GM12878 (cell line): ENCODE data around the gene BDKRB2. TPM values are rescaled to one million over a fixed set of nuclear protein-coding genes. Genes with fewer than 3 reads are reported as not detected.

Experiments
- ATAC-seq: fragments of 200-7000 bp; cut with Tn5 transposase; 3 replicates; pipeline ENCODE4 v1.9.1; 2020; ENCODE audit warnings: mild to moderate bottlenecking, moderate library complexity
- BruUV-seq: library from RNA; stranded (reverse); fragments of 400-500 nt; replicated peaks from 2 replicates; lab custom pipeline; 2021; lab: Mats Ljungman, UMichigan
- CTCF ChIA-PET: fragments of 300-600 bp; sonication (Branson Sonifier 250); formaldehyde crosslinking; extraction: SDS; loops from one replicate; lab custom pipeline; 2021; ENCODE audit warnings: inconsistent platforms; lab: Yijun Ruan, JAX
- POLR2A ChIA-PET: fragments of 350-600 bp; formaldehyde crosslinking; extraction: SDS; loops from one replicate; lab custom pipeline; 2021; ENCODE audit warnings: inconsistent platforms; lab: Charles Lee
- RAD21 ChIA-PET: fragments of 300-600 bp; sonication (Branson Sonifier 250); formaldehyde crosslinking; loops from one replicate; lab custom pipeline; 2023; ENCODE audit warnings: antibody characterized with exemption; ENCODE audit not compliant: unreplicated experiment; lab: Charles Lee
- SMC1A ChIA-PET: fragments of 300-600 bp; sonication (Branson Sonifier 250); formaldehyde crosslinking; loops from one replicate; lab custom pipeline; 2023; ENCODE audit not compliant: unreplicated experiment, uncharacterized antibody; lab: Charles Lee
- DNase-seq: peaks from one replicate; pipeline ENCODE4 v3.0.0-alpha.2; 2011; ENCODE audit warnings: low read depth, low spot score
- FAIRE-seq: peaks from 3 replicates; lab custom pipeline; 2011; peaks lifted over from hg19 to GRCh38; lab: Jason Lieb, UNC
- H2AFZ ChIP-seq: 2 replicates; pipeline ENCODE4 v1.6.0; 2011; ENCODE audit warnings: low read depth, low read length, control low read depth; ENCODE audit not compliant: control insufficient read depth
- H3K27ac ChIP-seq: 2 replicates; pipeline ENCODE4 v1.5.1; 2011; ENCODE audit warnings: control low read depth; ENCODE audit not compliant: control insufficient read depth, insufficient read depth
- H3K27me3 ChIP-seq, 2 experiments: replicated peaks in 1 of 2; 2 replicates each; pipeline versions ENCODE4 v1.6.0 to v1.6.1; 2011; ENCODE audit warnings: low read length in 1 of 2; ENCODE audit not compliant: control insufficient read depth in 2 of 2, insufficient read depth in 2 of 2
- H3K36me3 ChIP-seq, 2 experiments: 2 replicates each; pipeline ENCODE4 v1.5.1; 2011; ENCODE audit warnings: low read length in 1 of 2; ENCODE audit not compliant: control insufficient read depth in 2 of 2, insufficient read depth in 2 of 2
- H3K4me1 ChIP-seq: 2 replicates; pipeline ENCODE4 v1.6.1; 2011; ENCODE audit warnings: mild to moderate bottlenecking, low read length, moderate library complexity, mixed read lengths; ENCODE audit not compliant: control insufficient read depth, insufficient read depth
- H3K4me2 ChIP-seq: 2 replicates; pipeline ENCODE4 v1.6.0; 2011; ENCODE audit warnings: control low read depth; ENCODE audit not compliant: control insufficient read depth, insufficient read depth
- H3K4me3 ChIP-seq: fragments of 200-600 bp; sonication (generic); 2 replicates; pipeline ENCODE4 v1.5.1; 2016
- H3K79me2 ChIP-seq: 2 replicates; pipeline ENCODE4 v1.6.0; 2011; ENCODE audit warnings: low read length; ENCODE audit not compliant: control insufficient read depth, insufficient read depth
- H3K9ac ChIP-seq: 2 replicates; pipeline ENCODE4 v1.8.0; 2011; ENCODE audit warnings: low read length, control low read depth, mixed read lengths; ENCODE audit not compliant: control insufficient read depth, insufficient read depth
- H3K9me3 ChIP-seq: replicated peaks from 3 replicates; pipeline ENCODE4 v1.5.1; 2011; ENCODE audit warnings: mild to moderate bottlenecking, low read length; ENCODE audit not compliant: control insufficient read depth, insufficient read depth
- H4K20me1 ChIP-seq: 2 replicates; pipeline ENCODE4 v1.6.0; 2011; ENCODE audit not compliant: control insufficient read depth, insufficient read depth
- BHLHE40 ChIP-seq, 2 experiments: fragments of 450-650 bp in 1 of 2; IDR thresholded peaks; 2 replicates each; pipeline ENCODE4 v1.6.1; 2011 to 2017; ENCODE audit warnings: low read depth in 2 of 2, borderline replicate concordance in 1 of 2, improper control_type of control experiment in 1 of 2, low read length in 1 of 2, mild to moderate bottlenecking in 1 of 2
- SIN3A ChIP-seq: IDR thresholded peaks from 2 replicates; pipeline ENCODE4 v1.6.1; 2012; ENCODE audit warnings: low read depth, low read length, improper control_type of control experiment
- TCF7 ChIP-seq: IDR thresholded peaks from 2 replicates; pipeline ENCODE4 v1.6.1; 2014; ENCODE audit warnings: antibody characterized with exemption, borderline replicate concordance
- WGBS: methylation state at CpG from one replicate; pipeline ENCODE4 v1.1.6; 2016; ENCODE audit warnings: low lambda C conversion rate; ENCODE audit not compliant: insufficient replicate concordance, insufficient coverage; ENCODE audit errors: missing lambda C conversion rate; 5-methylcytosine and 5-hydroxymethylcytosine counted together
- in situ Hi-C: fragments of 300-500 bp; cut with MboI; formaldehyde crosslinking; loops from 9 replicates; pipeline ENCODE4 v1.14.3; 2018; ENCODE audit warnings: mixed read lengths
- intact Hi-C: fragments of 100-400 bp; cut with micrococcal nuclease; formaldehyde crosslinking; loops from one replicate; pipeline ENCODE4 v1.14.2; 2022; ENCODE audit not compliant: unreplicated experiment
- polyA plus RNA-seq, 11 experiments: library from polyadenylated mRNA; depleted of rRNA in 4 of 11; unstranded in 6 of 11; stranded (reverse) in 5 of 11; fragments of >200 nt; fragmentation: Nextera tagmentation in 4 of 11; fragmentation: Illumina TruSeq in 1 of 11; extraction: Ambion mirVana in 4 of 11; extraction: Trizol in 1 of 11; gene quantifications; 1 replicate in 1 of 11; 2 replicates in 10 of 11; pipeline versions ENCODE4 v1.2.1 to v1.2.3, GENCODE V29; 2011 to 2016; ENCODE audit warnings: inconsistent platforms in 2 of 11, missing spikeins in 2 of 11, low read depth in 1 of 11
- small RNA-seq: library from RNA; depleted of rRNA; stranded (forward); fragments of <200 nt; gene quantifications from one replicate; pipeline ENCODE3, GENCODE V24; 2014
- total RNA-seq, 4 experiments: library from RNA; depleted of rRNA in 3 of 4; stranded (reverse); fragments of >200 nt in 3 of 4; fragmentation: Illumina TruSeq in 1 of 4; extraction: Trizol in 1 of 4; gene quantifications; 2 replicates each; pipeline versions ENCODE4 v1.2.1 to v1.2.3, GENCODE V29; 2013 to 2021

The BDKRB2 gene
- total and polyA plus RNA-seq, 10 of the 15 experiments (the other 5 are each of a cell fraction or from before 2014, with no cell fraction given), result 0.08 TPM; not detected in 9

- H3K4me2 ChIP-seq, result no peak overlapping the region
- ChIA-PET CTCF (interaction anchor here (1.2 to 2.7 kb wide), 2 partner anchors 11 to 13 kb away, joined by 4 to 11 read pairs; no protein-coding TSS in a partner anchor), SMC1A (no interaction called here), RAD21 (no interaction called here), POLR2A (no interaction called here)
- H3K36me3 ChIP-seq, result peaks cover 0 to 11% of the 10 kb centered on the region in 2 experiments
- no peak overlapping the region for H3K27ac ChIP-seq
- H2AFZ ChIP-seq, result no peak overlapping the region
- no peak for ATAC-seq
- H3K4me1 ChIP-seq, result no peaks in the 10 kb centered on the region
- intact Hi-C loops, result no loop called here
- TF ChIP-seq BHLHE40 (IDR thresholded peaks at IDR 0.05; ENCODE audit: borderline replicate concordance in 1 of 2, low read depth in 2 of 2, low read length in 1 of 2) (no peak), TCF7 (no peak), SIN3A (no peak)
- FAIRE-seq, result no peak
- in situ Hi-C loops, result no loop called here
- H3K4me3 ChIP-seq, result no peak overlapping the region
- no peak overlapping the region for H3K9ac ChIP-seq
- no peak for DNase-seq
- H3K27me3 ChIP-seq, result no peaks in the 10 kb centered on the region
- no peaks in the 10 kb centered on the region for H3K9me3 ChIP-seq
- H3K79me2 ChIP-seq, result no peaks in the 10 kb centered on the region
- 96% methylated on average over 1 of the region's 1 CpG for WGBS
- H4K20me1 ChIP-seq, result no peaks in the 10 kb centered on the region
- BruUV-seq, result no TSS peak
Measured at GRCh38 chr14:96287856-96288255, 83.2 kb downstream of the BDKRB2 start.

Small RNAs within 50 kb of the gene (small RNA-seq; reads per million reads assigned to genes)
- not detected for gene CKS1BP1

Other genes starting within 250 kb of the BDKRB2 start
- under 0.01 TPM in 1 of 2 replicates, not detected in the other for gene C14orf132, start 165.5 kb upstream of the BDKRB2 start, total RNA-seq (2014; rRNA removed)
- gene C14orf132, start 165.5 kb upstream of the BDKRB2 start, total RNA-seq (2014; rRNA removed; fragmentation: Illumina TruSeq; extraction: Trizol), result under 0.01 TPM in 1 of 2 replicates, not detected in the other
- 0.05 and 0.19 TPM in 2 replicates for gene C14orf132, start 165.5 kb upstream of the BDKRB2 start, total RNA-seq (2021)
- gene C14orf132, start 165.5 kb upstream of the BDKRB2 start, polyA plus RNA-seq (2011; rRNA removed), result 1.1 and 1.2 TPM in 2 replicates
- gene C14orf132, start 165.5 kb upstream of the BDKRB2 start, polyA plus RNA-seq (2014; fragmentation: Illumina TruSeq; extraction: Trizol), result 0.01 TPM in 1 of 2 replicates, not detected in the other
- gene C14orf132, start 165.5 kb upstream of the BDKRB2 start, polyA plus RNA-seq (2014; fragmentation: Nextera tagmentation; extraction: Ambion mirVana), result not detected
- 0.01 TPM in 1 of 2 replicates, not detected in the other for gene C14orf132, start 165.5 kb upstream of the BDKRB2 start, polyA plus RNA-seq (2014; rRNA removed)
- gene C14orf132, start 165.5 kb upstream of the BDKRB2 start, polyA plus RNA-seq (2016; fragmentation: Nextera tagmentation; extraction: Ambion mirVana), result under 1 TPM; 0.09 to 0.12 TPM
- gene BDKRB1, start 51.4 kb downstream of the BDKRB2 start, total RNA-seq (2014; rRNA removed), result not detected in 2 replicates
- not detected in 2 replicates for gene BDKRB1, start 51.4 kb downstream of the BDKRB2 start, total RNA-seq (2014; rRNA removed; fragmentation: Illumina TruSeq; extraction: Trizol)
- 0.21 TPM in 1 of 2 replicates, not detected in the other for gene BDKRB1, start 51.4 kb downstream of the BDKRB2 start, total RNA-seq (2021)
- gene BDKRB1, start 51.4 kb downstream of the BDKRB2 start, polyA plus RNA-seq (2011; rRNA removed), result not detected in 2 replicates
- gene BDKRB1, start 51.4 kb downstream of the BDKRB2 start, polyA plus RNA-seq (2014; fragmentation: Illumina TruSeq; extraction: Trizol), result not detected in 2 replicates
- not detected for gene BDKRB1, start 51.4 kb downstream of the BDKRB2 start, polyA plus RNA-seq (2014; fragmentation: Nextera tagmentation; extraction: Ambion mirVana)
- not detected in 2 replicates for gene BDKRB1, start 51.4 kb downstream of the BDKRB2 start, polyA plus RNA-seq (2014; rRNA removed)
- not detected for gene BDKRB1, start 51.4 kb downstream of the BDKRB2 start, polyA plus RNA-seq (2016; fragmentation: Nextera tagmentation; extraction: Ambion mirVana)
- 13.9 and 14.3 TPM in 2 replicates for gene ATG2B, start 158.5 kb downstream of the BDKRB2 start, total RNA-seq (2014; rRNA removed)
- 13.5 and 16.2 TPM in 2 replicates for gene ATG2B, start 158.5 kb downstream of the BDKRB2 start, total RNA-seq (2014; rRNA removed; fragmentation: Illumina TruSeq; extraction: Trizol)
- 8.5 and 9.3 TPM in 2 replicates for gene ATG2B, start 158.5 kb downstream of the BDKRB2 start, total RNA-seq (2021)
- gene ATG2B, start 158.5 kb downstream of the BDKRB2 start, polyA plus RNA-seq (2011; rRNA removed), result 15.4 and 20.2 TPM in 2 replicates
- 13.1 and 15.4 TPM in 2 replicates for gene ATG2B, start 158.5 kb downstream of the BDKRB2 start, polyA plus RNA-seq (2014; fragmentation: Illumina TruSeq; extraction: Trizol)
- gene ATG2B, start 158.5 kb downstream of the BDKRB2 start, polyA plus RNA-seq (2014; fragmentation: Nextera tagmentation; extraction: Ambion mirVana), result under 1 TPM; 0.84 to 0.97 TPM
- gene ATG2B, start 158.5 kb downstream of the BDKRB2 start, polyA plus RNA-seq (2014; rRNA removed), result 10.3 and 10.5 TPM in 2 replicates
- gene ATG2B, start 158.5 kb downstream of the BDKRB2 start, polyA plus RNA-seq (2016; fragmentation: Nextera tagmentation; extraction: Ambion mirVana), result 1 to 10 TPM; 2.9 to 3.8 TPM
- 18.2 and 24.5 TPM in 2 replicates for gene GSKIP, start 158.7 kb downstream of the BDKRB2 start, total RNA-seq (2014; rRNA removed)
- 22.0 and 22.8 TPM in 2 replicates for gene GSKIP, start 158.7 kb downstream of the BDKRB2 start, total RNA-seq (2014; rRNA removed; fragmentation: Illumina TruSeq; extraction: Trizol)
- gene GSKIP, start 158.7 kb downstream of the BDKRB2 start, total RNA-seq (2021), result 18.9 and 20.5 TPM in 2 replicates
- gene GSKIP, start 158.7 kb downstream of the BDKRB2 start, polyA plus RNA-seq (2011; rRNA removed), result 28.4 and 50.1 TPM in 2 replicates
- gene GSKIP, start 158.7 kb downstream of the BDKRB2 start, polyA plus RNA-seq (2014; fragmentation: Illumina TruSeq; extraction: Trizol), result 23.7 and 31.3 TPM in 2 replicates
- 10 to 100 TPM; 37.7 to 75.2 TPM for gene GSKIP, start 158.7 kb downstream of the BDKRB2 start, polyA plus RNA-seq (2014; fragmentation: Nextera tagmentation; extraction: Ambion mirVana)
- 12.6 and 15.4 TPM in 2 replicates for gene GSKIP, start 158.7 kb downstream of the BDKRB2 start, polyA plus RNA-seq (2014; rRNA removed)
- gene GSKIP, start 158.7 kb downstream of the BDKRB2 start, polyA plus RNA-seq (2016; fragmentation: Nextera tagmentation; extraction: Ambion mirVana), result 10 to 100 TPM; 34.3 to 43.2 TPM
- 0.34 and 0.38 TPM in 2 replicates for gene AK7, start 187.3 kb downstream of the BDKRB2 start, total RNA-seq (2014; rRNA removed)
- 0.45 and 0.78 TPM in 2 replicates for gene AK7, start 187.3 kb downstream of the BDKRB2 start, total RNA-seq (2014; rRNA removed; fragmentation: Illumina TruSeq; extraction: Trizol)
- gene AK7, start 187.3 kb downstream of the BDKRB2 start, total RNA-seq (2021), result 0.45 and 0.69 TPM in 2 replicates
- 0.56 and 0.61 TPM in 2 replicates for gene AK7, start 187.3 kb downstream of the BDKRB2 start, polyA plus RNA-seq (2011; rRNA removed)
- 0.78 and 1.2 TPM in 2 replicates for gene AK7, start 187.3 kb downstream of the BDKRB2 start, polyA plus RNA-seq (2014; fragmentation: Illumina TruSeq; extraction: Trizol)
- gene AK7, start 187.3 kb downstream of the BDKRB2 start, polyA plus RNA-seq (2014; fragmentation: Nextera tagmentation; extraction: Ambion mirVana), result under 1 TPM in 1 of 2 experiments, not detected in 1; 0.33 TPM
- 0.46 and 0.86 TPM in 2 replicates for gene AK7, start 187.3 kb downstream of the BDKRB2 start, polyA plus RNA-seq (2014; rRNA removed)
- 1 to 10 TPM in 1 of 2 experiments, under 1 TPM in 1; 0.53 to 1.1 TPM for gene AK7, start 187.3 kb downstream of the BDKRB2 start, polyA plus RNA-seq (2016; fragmentation: Nextera tagmentation; extraction: Ambion mirVana)